Tibial artery (tissue), 4 donors: ENCODE results near the gene LAMA5.
A peak's percentile ranks its signal among the peaks of the same experiment; 100 is the strongest.

Experiments used
- DNase-seq, 2 donors: peaks; one replicate each; pipeline ENCODE4 v3.0.0-alpha.2; 2019
- H3K27ac ChIP-seq, 2 donors: fragments of 200-600 bp; sonication (generic) in 1 of 2; 1 replicate in 1 of 2; 2 replicates in 1 of 2; pipeline ENCODE4 v1.5.1; 2018 to 2019; ENCODE audit warnings: mild to moderate bottlenecking in 1 of 2
- H3K27me3 ChIP-seq, 2 donors: fragments of 200-600 bp; sonication (generic) in 1 of 2; one replicate each; pipeline versions ENCODE4 v1.5.1 to v1.6.0; 2016 to 2019
- H3K36me3 ChIP-seq, 3 donors: fragments of 200-600 bp; sonication (generic) in 2 of 3; one replicate each; pipeline ENCODE4 v1.5.1; 2016 to 2019; ENCODE audit warnings: mild to moderate bottlenecking in 2 of 3
- H3K4me1 ChIP-seq, 4 donors: fragments of 200-600 bp; sonication (generic) in 2 of 4; 1 replicate in 3 of 4; 2 replicates in 1 of 4; pipeline ENCODE4 v1.5.1; 2016 to 2019
- H3K4me3 ChIP-seq, 2 donors: fragments of 200-600 bp; sonication (generic) in 1 of 2; 1 replicate in 1 of 2; 2 replicates in 1 of 2; pipeline ENCODE4 v1.5.1; 2018 to 2019; ENCODE audit warnings: mild to moderate bottlenecking in 2 of 2
- H3K9me3 ChIP-seq, 3 donors: fragments of 200-600 bp; sonication (generic) in 1 of 3; one replicate each; pipeline ENCODE4 v1.5.1; 2016 to 2019
- intact Hi-C: fragments of 100-400 bp; cut with DNase I; formaldehyde crosslinking; loops from one replicate; pipeline ENCODE4 v1.15.0; 2023; ENCODE audit warnings: low total_unique reads
- TF ChIP-seq, protein P1 (sequence below), 2 experiments: fragments of 200-600 bp in 1 of 2; fragments of 450-650 bp in 1 of 2; IDR thresholded peaks; one replicate each; pipeline ENCODE4 v1.5.1; 2017 to 2019; ENCODE audit warnings: antibody characterized with exemption in 2 of 2, mild to moderate bottlenecking in 1 of 2, moderate library complexity in 1 of 2

LAMA5 gene

DNA sequence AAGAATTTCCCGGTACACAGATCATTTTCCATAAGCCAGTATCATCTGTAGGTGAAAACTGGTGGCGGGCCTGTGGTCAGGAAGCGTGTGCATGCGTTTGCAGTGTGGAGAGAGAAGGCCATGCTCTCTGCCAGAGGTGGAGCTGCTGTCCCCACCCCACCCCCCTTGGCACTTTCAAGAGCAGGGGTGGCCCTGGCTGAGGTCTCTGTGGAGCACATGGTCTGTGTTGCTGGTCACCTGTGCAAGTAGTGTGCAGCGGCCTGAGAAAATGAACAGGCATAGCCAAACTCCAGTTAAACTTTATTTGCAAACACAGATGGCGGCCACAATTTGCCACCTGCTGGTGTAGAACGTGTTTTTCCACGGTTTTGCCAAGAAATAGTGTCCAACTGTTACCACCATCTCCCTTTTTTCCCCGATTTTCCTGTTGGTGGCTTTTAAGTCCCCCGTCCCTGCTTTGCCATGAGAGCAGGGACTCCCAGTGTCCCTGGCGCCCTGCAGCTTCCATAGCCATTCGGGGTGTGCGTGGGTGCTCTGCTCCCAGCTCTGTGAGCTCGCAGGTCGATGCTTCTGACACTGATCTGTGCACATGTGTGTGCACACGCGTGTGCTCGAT lies 61.9 kb downstream of the LAMA5 start:
- Histone ChIP-seq H3K4me1 (peaks cover 11 to 32% (median 22%) of the 10 kb centered on the region in 4 donors), H3K36me3 (peaks cover 41 to 65% (median 54%) of the 10 kb centered on the region in 3 donors), H3K27me3 (no peaks in the 10 kb centered on the region), H3K9me3 (no peaks in the 10 kb centered on the region), H3K27ac (peak overlapping the region in 1 of 2 donors; percentile 99), H3K4me3 (peak overlapping the region in 1 of 2 donors; percentile 89)
- no peak for DNase-seq
- TF ChIP-seq, protein P1, sequence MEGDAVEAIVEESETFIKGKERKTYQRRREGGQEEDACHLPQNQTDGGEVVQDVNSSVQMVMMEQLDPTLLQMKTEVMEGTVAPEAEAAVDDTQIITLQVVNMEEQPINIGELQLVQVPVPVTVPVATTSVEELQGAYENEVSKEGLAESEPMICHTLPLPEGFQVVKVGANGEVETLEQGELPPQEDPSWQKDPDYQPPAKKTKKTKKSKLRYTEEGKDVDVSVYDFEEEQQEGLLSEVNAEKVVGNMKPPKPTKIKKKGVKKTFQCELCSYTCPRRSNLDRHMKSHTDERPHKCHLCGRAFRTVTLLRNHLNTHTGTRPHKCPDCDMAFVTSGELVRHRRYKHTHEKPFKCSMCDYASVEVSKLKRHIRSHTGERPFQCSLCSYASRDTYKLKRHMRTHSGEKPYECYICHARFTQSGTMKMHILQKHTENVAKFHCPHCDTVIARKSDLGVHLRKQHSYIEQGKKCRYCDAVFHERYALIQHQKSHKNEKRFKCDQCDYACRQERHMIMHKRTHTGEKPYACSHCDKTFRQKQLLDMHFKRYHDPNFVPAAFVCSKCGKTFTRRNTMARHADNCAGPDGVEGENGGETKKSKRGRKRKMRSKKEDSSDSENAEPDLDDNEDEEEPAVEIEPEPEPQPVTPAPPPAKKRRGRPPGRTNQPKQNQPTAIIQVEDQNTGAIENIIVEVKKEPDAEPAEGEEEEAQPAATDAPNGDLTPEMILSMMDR (IDR thresholded peaks at IDR 0.05): no peak
- intact Hi-C loops: no loop called here

DNA sequence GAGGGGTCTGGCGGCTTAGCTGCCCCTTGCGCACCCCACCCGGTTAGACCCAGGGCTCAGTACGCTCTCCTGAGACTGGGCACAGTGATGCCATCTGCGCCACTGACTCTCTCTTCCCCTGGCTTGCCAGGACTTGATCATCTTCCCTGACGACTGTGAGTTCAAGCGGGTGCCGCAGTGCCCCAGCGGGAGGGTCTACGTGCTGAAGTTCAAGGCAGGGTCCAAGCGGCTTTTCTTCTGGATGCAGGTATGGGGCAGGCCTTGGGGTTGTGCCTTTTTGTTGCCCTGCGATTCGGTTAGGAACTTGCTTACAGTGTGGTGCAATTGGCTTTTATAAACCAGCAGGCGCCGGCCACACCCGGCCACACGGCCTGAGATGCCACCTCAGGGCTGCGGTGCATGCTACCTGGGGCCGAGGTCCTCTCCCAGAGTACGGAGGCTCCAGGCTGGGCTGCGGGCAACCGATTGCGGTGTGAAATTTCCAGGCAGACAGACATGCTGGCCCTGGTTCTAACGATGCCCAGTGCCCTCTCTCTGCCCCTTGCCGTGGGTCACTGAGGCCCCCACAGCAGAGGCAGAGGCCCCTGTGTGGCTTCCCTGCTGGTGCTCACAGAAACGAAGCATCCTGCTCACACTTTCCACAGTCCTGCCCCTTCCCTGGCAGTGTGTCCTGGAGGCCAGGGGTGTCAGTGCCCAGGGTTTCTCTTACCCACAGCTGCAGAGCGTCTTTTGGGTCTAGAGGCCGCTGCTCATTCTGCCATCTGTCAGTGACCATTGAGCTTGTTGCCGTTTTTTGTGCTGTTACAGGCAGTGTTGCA lies 62.6 kb downstream of the LAMA5 start:
- Histone ChIP-seq H3K4me3 (peak overlapping the region; percentile 82 to 89), H3K27ac (peak overlapping the region; percentile 99), H3K27me3 (no peaks in the 10 kb centered on the region), H3K36me3 (peaks cover 34 to 58% (median 47%) of the 10 kb centered on the region in 3 donors), H3K4me1 (peaks cover 11 to 32% (median 22%) of the 10 kb centered on the region in 4 donors), H3K9me3 (no peaks in the 10 kb centered on the region)
- intact Hi-C loops: no loop called here
- DNase-seq: no peak
- TF ChIP-seq, protein P1 (IDR thresholded peaks at IDR 0.05): no peak

DNA sequence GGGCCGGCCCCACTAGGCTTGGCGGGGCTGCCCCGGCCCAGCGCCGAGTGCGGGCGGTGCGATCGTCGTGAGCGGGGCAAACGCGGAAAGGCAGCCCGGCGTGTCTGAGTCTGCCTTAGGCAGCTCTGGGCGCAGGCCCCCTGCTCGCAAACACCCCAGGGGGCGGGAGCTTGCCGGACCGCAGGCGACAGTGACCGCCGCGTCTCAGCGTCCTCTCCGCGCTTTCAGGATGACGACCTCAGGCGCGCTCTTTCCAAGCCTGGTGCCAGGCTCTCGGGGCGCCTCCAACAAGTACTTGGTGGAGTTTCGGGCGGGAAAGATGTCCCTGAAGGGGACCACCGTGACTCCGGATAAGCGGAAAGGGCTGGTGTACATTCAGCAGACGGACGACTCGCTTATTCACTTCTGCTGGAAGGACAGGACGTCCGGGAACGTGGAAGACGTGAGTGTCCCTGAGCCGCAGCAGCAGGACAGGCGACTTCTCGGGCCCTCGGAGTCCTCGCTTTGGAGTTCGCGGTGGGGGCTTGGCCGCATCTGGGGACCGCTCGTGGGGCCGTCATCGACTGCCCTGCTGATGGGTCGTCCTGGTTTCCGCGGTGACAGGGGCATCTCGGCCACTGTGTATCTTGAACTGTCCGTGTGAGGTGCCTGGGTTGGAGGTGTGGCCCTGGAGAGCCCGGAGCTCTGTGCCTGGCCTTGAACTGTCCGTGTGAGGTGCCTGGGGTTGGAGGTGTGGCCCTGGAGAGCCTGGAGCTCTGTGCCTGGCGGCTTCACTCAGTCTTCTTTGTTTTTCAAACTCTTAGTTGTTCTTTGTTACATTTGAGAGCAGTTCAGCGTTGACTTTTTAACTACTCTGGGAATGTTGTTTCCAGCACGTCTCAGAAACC lies 63.5 kb downstream of the LAMA5 start:
- Histone ChIP-seq H3K36me3 (peaks cover 27 to 53% (median 37%) of the 10 kb centered on the region in 3 donors), H3K27ac (peak overlapping the region; percentile 99), H3K4me3 (peak overlapping the region; percentile 82 to 89), H3K4me1 (peaks cover 11 to 32% (median 22%) of the 10 kb centered on the region in 4 donors), H3K27me3 (no peaks in the 10 kb centered on the region), H3K9me3 (no peaks in the 10 kb centered on the region)
- TF ChIP-seq, protein P1 (IDR thresholded peaks at IDR 0.05): no peak
- intact Hi-C loops: loop anchor here (2.0 kb wide), 1 partner anchor 73 kb away; no protein-coding TSS in a partner anchor
- peak in 1 of 2 donors; percentile 73 for DNase-seq

DNA sequence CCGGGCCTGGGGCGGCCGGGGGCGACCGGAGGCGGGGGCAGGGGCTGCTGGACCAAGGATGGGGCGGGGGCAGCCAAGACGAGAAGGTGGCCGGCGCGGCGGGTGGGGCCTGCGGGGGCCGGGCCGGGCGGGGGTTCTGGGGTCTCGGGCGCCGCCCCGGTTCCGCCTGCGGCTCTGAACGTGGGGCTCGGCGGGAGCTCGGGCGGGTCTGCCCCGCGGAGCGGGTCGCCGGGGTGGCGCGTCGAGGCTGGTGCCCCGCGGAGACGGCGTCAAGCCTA lies 64.1 kb downstream of the LAMA5 start:
- no peak for DNase-seq
- intact Hi-C loops: loop anchor here (2.0 kb wide), 1 partner anchor 74 kb away; no protein-coding TSS in a partner anchor
- TF ChIP-seq, protein P1 (IDR thresholded peaks at IDR 0.05): no peak
- Histone ChIP-seq H3K9me3 (no peaks in the 10 kb centered on the region), H3K4me3 (peak overlapping the region; percentile 82 to 89), H3K4me1 (peaks cover 11 to 32% (median 22%) of the 10 kb centered on the region in 4 donors), H3K27me3 (no peaks in the 10 kb centered on the region), H3K36me3 (peaks cover 21 to 53% (median 32%) of the 10 kb centered on the region in 3 donors), H3K27ac (peak overlapping the region; percentile 99)

DNA sequence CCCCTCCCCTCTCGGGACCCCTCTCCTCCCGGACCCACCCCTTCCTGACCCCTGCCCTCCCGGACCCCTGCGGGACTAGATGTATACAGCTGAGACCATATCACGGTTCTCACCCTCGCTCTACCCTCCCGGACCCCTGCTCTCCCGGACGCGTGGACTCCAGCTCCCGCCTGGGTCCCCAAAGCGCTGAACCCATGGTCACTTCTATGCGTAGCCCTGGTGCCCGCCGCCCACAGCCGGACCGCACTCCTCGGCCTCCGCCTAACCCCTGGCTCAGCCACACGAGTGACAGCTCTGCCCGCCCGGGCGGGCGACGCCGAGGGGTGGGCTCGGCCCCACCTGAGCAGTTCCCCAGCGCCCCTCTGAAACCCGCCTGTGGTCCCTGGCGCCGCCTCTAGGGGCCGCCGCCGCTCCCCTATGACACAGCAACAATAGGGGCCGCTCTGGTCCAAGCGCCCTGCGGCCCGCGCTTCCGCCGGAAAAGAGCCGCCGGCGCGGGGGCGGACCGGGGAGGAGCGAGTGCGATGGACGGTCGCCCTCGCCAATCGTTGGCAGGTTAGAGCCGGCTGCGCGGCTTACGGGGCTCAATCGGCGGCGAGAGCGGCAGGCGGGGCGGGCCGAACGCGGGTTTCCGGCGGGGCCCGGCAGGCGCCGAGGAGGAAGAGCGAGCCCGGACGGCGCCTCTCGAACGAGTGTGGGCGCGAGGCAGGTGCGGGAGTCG lies 64.6 kb downstream of the LAMA5 start, which contains the start of gene ADRM1:
TSS of gene ADRM1 (plus strand) at position 657 of the 721 bp plus-strand sequence. CDS start 572 bp downstream, outside the sequence.
- peak; percentile 94 to 98 for DNase-seq
- TF ChIP-seq, protein P1 (IDR thresholded peaks at IDR 0.05): peak; percentile 94 to 98
- Histone ChIP-seq H3K9me3 (no peaks in the 10 kb centered on the region), H3K4me3 (peak within 1 kb of the TSS; percentile 82 to 89), H3K36me3 (peaks cover 16 to 52% (median 27%) of the 10 kb centered on the region in 3 donors), H3K4me1 (peaks cover 11 to 32% (median 22%) of the 10 kb centered on the region in 4 donors), H3K27me3 (no peaks in the 10 kb centered on the region), H3K27ac (peak within 1 kb of the TSS; percentile 99)
- intact Hi-C loops: loop anchor here (2.0 kb wide), 1 partner anchor 74 kb away; no protein-coding TSS in a partner anchor
